IMR-90 (cell line): ENCODE data around the gene SLC6A17. TPM values are rescaled to one million over a fixed set of nuclear protein-coding genes. Genes with fewer than 3 reads are reported as not detected.

Experiments used
- ATAC-seq: fragments of 200-7000 bp; cut with Tn5 transposase; 2 replicates; pipeline ENCODE4 v1.9.1; 2020; ENCODE audit warnings: low read depth, mild to moderate bottlenecking, moderate library complexity
- BruUV-seq: library from RNA; stranded (reverse); fragments of 400-500 nt; replicated peaks from 2 replicates; lab custom pipeline; 2021; lab: Mats Ljungman, UMichigan
- CTCF ChIA-PET: fragments of 300-600 bp; formaldehyde crosslinking; extraction: SDS; loops from one replicate; lab custom pipeline; 2021; ENCODE audit warnings: antibody characterized with exemption; lab: Yijun Ruan, JAX
- POLR2A ChIA-PET: fragments of 300-600 bp; sonication (Branson Sonifier 250); formaldehyde crosslinking; loops from one replicate; lab custom pipeline; 2022; ENCODE audit warnings: antibody characterized with exemption; ENCODE audit not compliant: unreplicated experiment; lab: Charles Lee
- DNase-seq: peaks from one replicate; pipeline ENCODE4 v3.0.0; 2013
- H2AFZ ChIP-seq: replicated peaks from 2 replicates; pipeline ENCODE3; 2013; ENCODE audit warnings: low read length, mild to moderate bottlenecking; ENCODE audit not compliant: poor library complexity
- H2AK5ac ChIP-seq: 2 replicates; pipeline ENCODE4 v1.6.1; 2013; ENCODE audit warnings: low read depth, low read length, inconsistent platforms
- H2AK9ac ChIP-seq: replicated peaks from 2 replicates; pipeline ENCODE3; 2013; ENCODE audit warnings: mild to moderate bottlenecking, low read depth, low read length, moderate library complexity; ENCODE audit not compliant: poor library complexity
- H2BK120ac ChIP-seq: 2 replicates; pipeline ENCODE4 v1.6.1; 2013; ENCODE audit warnings: low read depth, low read length, inconsistent platforms
- H2BK15ac ChIP-seq: 3 replicates; pipeline ENCODE4 v1.6.1; 2013; ENCODE audit warnings: low read depth, low read length, inconsistent platforms
- H2BK20ac ChIP-seq: 2 replicates; pipeline ENCODE4 v1.6.1; 2013; ENCODE audit warnings: low read depth, mild to moderate bottlenecking, inconsistent platforms, low read length, moderate library complexity
- H2BK5ac ChIP-seq: 2 replicates; pipeline ENCODE4 v1.6.1; 2013; ENCODE audit warnings: mild to moderate bottlenecking, low read depth, low read length, inconsistent platforms; ENCODE audit not compliant: poor library complexity, severe bottlenecking
- H3K14ac ChIP-seq: replicated peaks from 2 replicates; pipeline ENCODE4 v1.6.1; 2013; ENCODE audit warnings: low read depth, low read length, inconsistent platforms
- H3K18ac ChIP-seq: 2 replicates; pipeline ENCODE4 v1.6.1; 2013; ENCODE audit warnings: low read depth, low read length, control low read depth
- H3K23ac ChIP-seq: 2 replicates; pipeline ENCODE4 v1.6.1; 2013; ENCODE audit warnings: low read depth, low read length, inconsistent platforms
- H3K27ac ChIP-seq: 2 replicates; pipeline ENCODE4 v1.5.1; 2013; ENCODE audit warnings: mild to moderate bottlenecking, control low read depth, low read length; ENCODE audit not compliant: insufficient read depth
- H3K27me3 ChIP-seq: 2 replicates; pipeline ENCODE4 v1.6.1; 2013; ENCODE audit warnings: low read length; ENCODE audit not compliant: control insufficient read depth, insufficient read depth
- H3K36me3 ChIP-seq: 2 replicates; pipeline ENCODE4 v1.6.1; 2013; ENCODE audit warnings: low read length, mixed read lengths; ENCODE audit not compliant: control insufficient read depth, insufficient read depth
- H3K4ac ChIP-seq: 2 replicates; pipeline ENCODE4 v1.6.1; 2013; ENCODE audit warnings: low read depth, low read length, inconsistent platforms
- H3K4me1 ChIP-seq: 2 replicates; pipeline ENCODE4 v1.6.1; 2013; ENCODE audit warnings: low read length, mixed read lengths; ENCODE audit not compliant: control insufficient read depth, insufficient read depth
- H3K4me2 ChIP-seq: 2 replicates; pipeline ENCODE4 v1.6.1; 2013; ENCODE audit warnings: low read depth, mild to moderate bottlenecking, control low read depth, low read length, moderate library complexity
- H3K4me3 ChIP-seq: 2 replicates; pipeline ENCODE4 v1.5.1; 2013; ENCODE audit warnings: low read depth, mild to moderate bottlenecking, control low read depth, low read length, moderate library complexity; ENCODE audit not compliant: insufficient read depth
- H3K56ac ChIP-seq: 2 replicates; pipeline ENCODE4 v1.6.1; 2013; ENCODE audit warnings: low read length, inconsistent platforms; ENCODE audit not compliant: insufficient read depth; ENCODE audit errors: extremely low read depth
- H3K79me1 ChIP-seq, 2 experiments: 2 replicates each; pipeline ENCODE4 v1.6.1; 2013; ENCODE audit warnings: low read length in 2 of 2, inconsistent platforms in 1 of 2, low read depth in 1 of 2
- H3K9ac ChIP-seq: 2 replicates; pipeline ENCODE4 v1.6.1; 2013; ENCODE audit warnings: low read depth, low read length, control low read depth
- H3K9me1 ChIP-seq: 2 replicates; pipeline ENCODE4 v1.6.1; 2013; ENCODE audit warnings: low read length, inconsistent platforms; ENCODE audit not compliant: insufficient read depth
- H3K9me3 ChIP-seq: 2 replicates; pipeline ENCODE4 v1.6.1; 2013; ENCODE audit warnings: low read length; ENCODE audit not compliant: control insufficient read depth, insufficient read depth
- H4K20me1 ChIP-seq: 2 replicates; pipeline ENCODE4 v1.6.1; 2013; ENCODE audit warnings: low read length, inconsistent platforms; ENCODE audit not compliant: insufficient read depth
- H4K5ac ChIP-seq: 2 replicates; pipeline ENCODE4 v1.6.1; 2013; ENCODE audit warnings: mild to moderate bottlenecking, low read depth, low read length, control low read depth
- H4K8ac ChIP-seq, 2 experiments: 2 replicates each; pipeline ENCODE4 v1.6.1; 2013; ENCODE audit warnings: low read depth in 2 of 2, low read length in 2 of 2, control low read depth in 1 of 2, inconsistent platforms in 1 of 2
- H4K91ac ChIP-seq: 2 replicates; pipeline ENCODE4 v1.6.1; 2013; ENCODE audit warnings: low read depth, low read length, inconsistent platforms; ENCODE audit not compliant: insufficient read depth
- WGBS, 2 experiments: methylation state at CpG; one replicate each; pipeline versions ENCODE4 v1.1.5 to v1.1.7; 2013; ENCODE audit warnings: missing lambda C conversion rate in 2 of 2; ENCODE audit not compliant: insufficient read length in 1 of 2; ENCODE audit errors: extremely low coverage in 2 of 2; 5-methylcytosine and 5-hydroxymethylcytosine counted together
- dilution Hi-C: fragments of 300-500 bp; cut with HindIII; formaldehyde crosslinking; loops from one replicate; pipeline ENCODE4 v1.14.3; 2018; ENCODE audit warnings: low sequenced_read_pairs; ENCODE audit not compliant: unreplicated experiment
- in situ Hi-C: fragments of 300-500 bp; cut with MboI; formaldehyde crosslinking; loops from 3 replicates; pipeline ENCODE4 v1.14.3; 2019; ENCODE audit warnings: low sequenced_read_pairs, inconsistent platforms, mixed read lengths
- intact Hi-C: fragments of 100-400 bp; cut with micrococcal nuclease; formaldehyde crosslinking; loops from 2 replicates; pipeline ENCODE4 v1.10.0; 2022
- polyA plus RNA-seq, 3 experiments: library from polyadenylated mRNA; depleted of rRNA; stranded (reverse); fragments of >200 nt; gene quantifications; 2 replicates each; pipeline ENCODE4 v1.2.3, GENCODE V29; 2012; ENCODE audit warnings: low replicate concordance in 1 of 3
- total RNA-seq: library from RNA; depleted of rRNA; stranded (reverse); fragments of >200 nt; gene quantifications from 2 replicates; pipeline ENCODE4 v1.2.3, GENCODE V29; 2012
- TF ChIP-seq, protein P1 (sequence below): conservative IDR thresholded peaks from 2 replicates; pipeline ENCODE4 v1.5.1; 2012; ENCODE audit warnings: mild to moderate bottlenecking, low read depth, low read length, improper control_type of control experiment

Gene SLC6A17
- total and polyA plus RNA-seq, 2 of the 4 experiments (the other 2 are of a cell fraction) = 0.54 to 0.82 TPM

DNA sequence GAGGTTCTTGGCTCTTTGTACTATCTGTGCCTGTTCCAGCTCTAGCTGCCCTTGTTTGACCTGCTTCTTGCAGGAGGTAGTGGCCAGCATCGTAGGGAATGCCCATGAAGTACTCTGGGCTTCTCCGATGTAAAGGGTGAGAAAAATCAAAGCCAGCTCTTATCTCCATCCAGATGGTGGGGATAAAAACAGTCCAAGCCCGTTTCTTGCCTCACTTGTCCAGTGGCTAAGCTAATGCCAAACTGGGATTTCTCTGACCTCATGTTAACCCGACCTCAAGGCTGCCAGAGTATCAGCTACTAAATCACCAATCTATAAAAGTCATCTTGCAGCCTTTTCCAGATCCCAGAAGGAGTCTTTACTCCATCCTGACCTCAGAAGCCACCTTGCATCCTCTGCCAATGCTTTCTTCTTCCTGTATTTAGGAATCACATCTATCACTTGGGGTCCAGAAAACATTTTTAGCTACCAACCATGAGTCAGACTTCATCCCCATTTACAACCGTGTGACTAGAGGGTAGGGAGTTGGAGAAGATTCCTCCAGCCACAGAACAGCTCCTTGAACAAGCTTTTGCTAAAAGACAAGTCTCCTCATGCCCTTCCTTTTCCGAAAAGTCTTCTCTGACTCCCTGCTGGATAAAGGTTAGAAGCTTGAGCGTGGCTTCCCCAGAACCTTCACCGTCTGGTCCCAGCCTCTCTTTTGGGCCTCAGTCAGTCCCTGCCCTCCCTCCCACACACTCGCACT, 95.8 kb downstream of the SLC6A17 start:
- 0% methylated on average over 1 of the region's 9 CpGs; no CpG with 5 or more reads in 1 of the 2 experiments for WGBS, 2 experiments
- intact Hi-C loops = loop anchor here (5.0 kb wide), 1 partner anchor 46 kb away; no protein-coding TSS in a partner anchor

More for the DNA sequence above, 95.8 kb downstream of the SLC6A17 start:
- no peaks in the 10 kb centered on the region for H3K9me3 ChIP-seq
- no peaks in the 10 kb centered on the region for H3K36me3 ChIP-seq
- H3K9me1 ChIP-seq = no peaks in the 10 kb centered on the region
- H3K4ac ChIP-seq = no peak overlapping the region
- H3K23ac ChIP-seq = no peak overlapping the region
- no peak overlapping the region for H2BK120ac ChIP-seq
- DNase-seq = no peak
- H4K20me1 ChIP-seq = no peaks in the 10 kb centered on the region
- no peak overlapping the region for H4K91ac ChIP-seq
- no peak for ATAC-seq
- H3K14ac ChIP-seq = no peak overlapping the region
- no peak overlapping the region for H4K8ac ChIP-seq
- no peak overlapping the region for H4K5ac ChIP-seq
- no peak overlapping the region for H3K9ac ChIP-seq
- H3K79me1 ChIP-seq = no peaks in the 10 kb centered on the region
- H2AK9ac ChIP-seq = no peak overlapping the region
- no TSS peak for BruUV-seq
- no peak overlapping the region for H2BK5ac ChIP-seq
- H3K27me3 ChIP-seq = peaks cover 47% of the 10 kb centered on the region
- ChIA-PET CTCF (interaction anchor here (0.7 kb wide), 1 partner anchor 38 kb away, joined by 3 read pairs; no protein-coding TSS in a partner anchor), POLR2A (no interaction called here)
- dilution Hi-C loops = no loop called here
- TF ChIP-seq, protein P1, sequence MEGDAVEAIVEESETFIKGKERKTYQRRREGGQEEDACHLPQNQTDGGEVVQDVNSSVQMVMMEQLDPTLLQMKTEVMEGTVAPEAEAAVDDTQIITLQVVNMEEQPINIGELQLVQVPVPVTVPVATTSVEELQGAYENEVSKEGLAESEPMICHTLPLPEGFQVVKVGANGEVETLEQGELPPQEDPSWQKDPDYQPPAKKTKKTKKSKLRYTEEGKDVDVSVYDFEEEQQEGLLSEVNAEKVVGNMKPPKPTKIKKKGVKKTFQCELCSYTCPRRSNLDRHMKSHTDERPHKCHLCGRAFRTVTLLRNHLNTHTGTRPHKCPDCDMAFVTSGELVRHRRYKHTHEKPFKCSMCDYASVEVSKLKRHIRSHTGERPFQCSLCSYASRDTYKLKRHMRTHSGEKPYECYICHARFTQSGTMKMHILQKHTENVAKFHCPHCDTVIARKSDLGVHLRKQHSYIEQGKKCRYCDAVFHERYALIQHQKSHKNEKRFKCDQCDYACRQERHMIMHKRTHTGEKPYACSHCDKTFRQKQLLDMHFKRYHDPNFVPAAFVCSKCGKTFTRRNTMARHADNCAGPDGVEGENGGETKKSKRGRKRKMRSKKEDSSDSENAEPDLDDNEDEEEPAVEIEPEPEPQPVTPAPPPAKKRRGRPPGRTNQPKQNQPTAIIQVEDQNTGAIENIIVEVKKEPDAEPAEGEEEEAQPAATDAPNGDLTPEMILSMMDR = no peak
- H2AFZ ChIP-seq = no peak overlapping the region
- no peak overlapping the region for H3K18ac ChIP-seq
- no peak overlapping the region for H3K4me2 ChIP-seq
- no peak overlapping the region for H2AK5ac ChIP-seq
- no peak overlapping the region for H2BK20ac ChIP-seq
- H2BK15ac ChIP-seq = no peak overlapping the region
- no peak overlapping the region for H3K4me3 ChIP-seq
- no peaks in the 10 kb centered on the region; the same call in 1 of the 2 replicates for H3K4me1 ChIP-seq
- H3K56ac ChIP-seq = no peak overlapping the region
- in situ Hi-C loops = no loop called here
- H3K27ac ChIP-seq = no peak overlapping the region
